IPS DF 19.7 (cell line): ENCODE results near the gene FOXA1.

Experiments
- DNase-seq: peaks from one replicate; pipeline ENCODE4 v3.0.0-alpha.2; 2013; ENCODE audit warnings: low read depth, low spot score

FOXA1 gene

DNA sequence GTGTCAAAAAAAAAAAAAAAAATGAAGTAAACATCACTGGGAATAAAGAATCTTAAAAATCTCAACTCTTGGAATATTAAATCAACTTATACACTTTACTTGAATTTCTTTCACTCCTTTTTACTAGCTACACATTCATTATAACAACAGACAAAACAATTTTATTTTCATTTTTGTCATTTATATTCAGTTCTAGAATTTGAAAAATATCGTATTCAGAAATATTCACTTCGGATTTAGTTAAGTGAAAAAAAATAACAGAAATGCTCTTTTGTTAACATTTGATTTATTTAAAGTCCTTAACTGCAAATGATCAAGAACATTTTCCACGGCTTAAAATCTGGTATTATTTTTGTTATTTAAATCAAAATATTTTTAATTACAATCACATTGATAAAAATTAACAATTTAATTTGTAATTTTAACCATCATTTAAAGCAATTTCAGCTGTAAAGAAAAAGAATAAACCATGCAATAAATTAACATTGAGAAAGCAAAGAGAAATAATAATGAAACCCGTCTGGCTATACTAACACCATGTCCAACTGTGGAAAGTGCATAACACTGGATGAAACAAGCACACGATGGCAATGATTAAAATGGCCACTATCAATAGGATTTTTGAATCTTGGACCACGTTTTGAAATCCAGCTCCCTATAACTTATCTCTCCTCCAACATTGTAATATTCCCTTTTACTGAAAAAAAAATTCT, 5.2 kb downstream of the FOXA1 start:
- DNase-seq = no peak

DNA sequence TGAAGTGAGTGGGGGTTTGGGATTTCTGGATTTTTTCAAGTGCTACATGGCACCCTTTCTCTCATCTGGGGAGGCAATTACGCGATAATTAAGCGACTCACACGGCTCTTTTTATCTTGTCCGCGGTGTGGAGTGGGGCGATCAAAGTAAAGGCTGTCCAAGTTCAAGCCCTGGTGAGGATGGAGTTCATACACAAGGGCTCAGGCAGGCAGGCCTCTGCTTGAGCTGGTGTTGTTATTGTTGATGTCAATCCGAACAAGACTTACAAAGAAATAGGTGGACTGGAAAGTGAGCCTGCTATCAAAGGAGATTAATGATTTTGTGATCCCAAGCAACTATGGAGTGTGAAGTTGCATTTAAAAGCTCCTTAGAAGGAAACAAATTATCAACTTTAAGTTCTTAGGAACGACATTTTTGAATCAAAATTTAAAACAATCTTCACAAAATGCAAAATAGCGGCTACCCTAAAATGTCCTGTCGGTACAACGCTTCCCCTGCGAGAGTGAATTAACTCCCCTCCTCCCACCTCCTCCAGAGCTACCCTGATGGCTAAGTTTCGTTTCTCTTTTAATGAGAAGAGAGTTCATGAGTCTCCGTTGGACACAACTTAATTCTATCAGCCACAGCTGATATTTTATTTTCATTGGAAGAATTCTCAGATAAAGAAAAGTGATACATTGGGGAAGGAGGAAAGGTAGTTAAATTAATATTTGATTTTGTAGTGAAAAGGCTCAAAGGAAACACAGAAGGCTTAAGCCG, 5.9 kb downstream of the FOXA1 start:
- no peak for DNase-seq

DNA sequence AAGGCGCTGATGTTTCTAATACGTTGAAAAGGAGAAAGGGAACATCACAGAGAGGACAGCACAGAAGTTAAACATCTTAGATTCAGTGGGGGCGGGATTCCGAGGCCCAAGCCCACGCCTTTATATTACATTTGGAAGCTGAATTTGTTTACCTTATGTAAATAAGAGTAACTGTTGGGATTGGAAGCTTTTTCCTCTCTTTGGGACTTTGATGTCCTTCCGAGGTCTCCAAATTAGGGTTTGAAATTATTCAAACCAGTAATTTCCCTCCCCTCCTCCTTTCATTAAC, 6.4 kb downstream of the FOXA1 start:
- no peak for DNase-seq

DNA sequence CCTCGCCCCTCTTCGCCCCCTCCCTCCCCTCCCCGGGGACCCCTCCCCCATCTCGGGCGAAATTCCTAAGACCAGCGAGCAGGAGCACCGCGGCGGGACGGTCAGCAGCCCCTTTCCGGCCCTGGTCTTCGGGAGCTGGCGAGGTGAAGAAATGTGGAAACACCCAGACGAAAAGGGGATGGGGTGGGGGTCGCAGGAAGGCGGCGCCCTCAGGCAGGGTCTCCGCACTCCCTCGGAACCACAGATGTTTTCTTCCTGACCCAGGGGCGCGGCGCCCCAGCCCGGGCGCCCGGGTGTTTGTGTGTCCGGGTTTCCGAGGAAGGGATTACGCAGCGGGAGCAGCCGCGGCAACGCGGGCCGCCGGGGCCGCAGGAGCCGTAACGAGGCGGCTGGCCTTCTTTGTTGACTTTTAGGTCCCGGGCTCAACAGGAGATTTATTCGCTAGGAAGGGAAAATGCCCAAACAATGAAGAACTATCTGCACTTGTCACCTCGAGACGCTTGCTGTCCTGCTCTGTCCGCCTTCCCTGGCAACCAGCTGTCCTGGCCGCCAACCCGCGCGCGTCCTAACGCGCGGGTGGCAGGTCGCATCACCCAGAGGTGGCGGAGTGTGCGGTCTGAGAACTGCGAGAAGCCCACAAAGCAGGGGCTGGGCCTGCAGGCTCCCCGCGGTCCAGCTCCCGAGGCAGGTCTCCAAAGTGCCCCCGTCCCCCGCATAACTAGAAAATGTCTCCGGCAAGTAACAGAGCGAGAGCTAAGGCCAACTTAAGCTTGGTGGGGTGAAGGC, 7.0 kb downstream of the FOXA1 start:
- DNase-seq = no peak

DNA sequence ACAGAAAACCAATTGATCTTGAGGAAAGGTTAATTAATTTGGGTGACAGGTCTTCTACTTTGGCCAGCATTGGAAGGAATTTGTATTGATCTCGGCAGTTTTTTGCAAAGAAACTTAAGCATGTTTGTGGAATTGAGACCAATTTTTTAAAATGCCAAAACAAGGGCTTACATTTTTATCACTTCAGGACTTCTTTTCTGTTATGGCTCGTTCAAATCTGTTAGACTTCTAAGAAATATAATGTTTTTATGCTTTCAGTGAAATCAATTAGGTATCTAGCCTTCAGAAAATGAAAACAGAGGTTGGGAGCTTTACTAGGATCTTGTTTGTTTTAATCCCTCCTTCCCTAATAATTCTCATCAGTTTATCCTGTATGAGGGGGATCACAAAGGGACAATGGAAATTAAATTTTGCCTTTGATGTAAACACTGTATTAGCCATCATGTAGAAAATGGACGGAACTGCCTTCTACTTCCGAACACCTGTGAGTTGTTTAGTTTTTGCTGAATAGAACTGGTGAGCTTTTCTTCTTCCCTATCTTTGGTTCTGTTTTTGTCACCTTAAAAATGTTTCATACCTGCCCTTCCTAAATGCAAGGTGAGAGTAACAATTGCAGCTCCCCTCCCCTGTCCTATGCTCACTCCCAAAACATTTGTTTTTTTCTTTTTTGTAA, 7.8 kb downstream of the FOXA1 start:
- no peak for DNase-seq

DNA sequence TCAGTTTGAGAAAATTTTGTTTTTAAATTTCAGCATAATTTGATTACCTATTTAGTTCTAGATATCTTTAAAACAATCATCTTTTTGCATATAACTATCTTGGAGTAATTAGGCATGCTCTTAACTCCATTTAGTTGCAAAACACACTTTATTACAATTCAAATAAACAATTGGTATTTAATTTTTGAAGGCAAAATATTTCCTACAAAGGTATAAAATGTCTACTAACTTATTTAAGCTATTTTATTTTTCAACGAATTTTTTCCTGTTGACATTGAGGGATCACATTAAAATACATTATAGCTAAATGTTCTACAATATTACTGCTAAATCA, 8.3 kb downstream of the FOXA1 start:
- DNase-seq = no peak

DNA sequence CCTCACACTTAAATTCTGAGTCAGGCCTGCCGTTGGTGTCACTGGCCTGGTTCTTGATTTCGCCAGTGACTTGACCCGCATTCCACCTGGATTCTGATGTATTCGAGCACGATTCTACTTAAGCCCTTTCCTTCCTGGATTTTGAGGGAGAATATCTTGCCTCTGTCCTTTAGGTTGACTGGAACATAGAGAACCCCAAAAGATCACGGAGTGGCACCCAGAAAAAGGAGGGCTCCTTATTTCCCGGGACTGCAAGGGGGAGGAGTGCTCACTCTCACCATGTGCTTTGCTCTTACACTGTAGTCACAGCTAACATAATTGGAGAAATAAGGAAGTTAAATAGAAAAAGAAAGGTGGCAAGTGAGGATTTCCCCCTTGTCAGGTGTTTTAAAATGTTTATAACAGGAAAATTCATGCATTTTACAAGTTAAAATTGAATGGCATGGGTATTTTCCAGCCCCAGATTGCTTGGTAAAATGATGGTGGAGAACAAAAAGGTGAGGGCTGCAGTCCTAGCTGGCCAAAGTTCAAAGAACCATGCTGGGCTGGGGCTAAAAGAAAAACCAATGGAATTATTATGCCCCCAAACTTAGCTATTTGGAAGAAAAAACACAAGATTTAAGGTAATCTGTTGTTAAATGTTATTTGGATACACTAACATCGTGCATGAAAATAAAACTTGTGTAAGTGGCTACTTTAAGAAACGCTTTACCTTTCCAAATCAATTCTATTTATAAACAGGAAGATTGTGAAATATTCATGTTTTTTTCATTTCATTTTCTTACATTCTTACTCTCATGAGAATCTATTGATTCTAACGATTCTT, 8.9 kb downstream of the FOXA1 start:
- no peak for DNase-seq

DNA sequence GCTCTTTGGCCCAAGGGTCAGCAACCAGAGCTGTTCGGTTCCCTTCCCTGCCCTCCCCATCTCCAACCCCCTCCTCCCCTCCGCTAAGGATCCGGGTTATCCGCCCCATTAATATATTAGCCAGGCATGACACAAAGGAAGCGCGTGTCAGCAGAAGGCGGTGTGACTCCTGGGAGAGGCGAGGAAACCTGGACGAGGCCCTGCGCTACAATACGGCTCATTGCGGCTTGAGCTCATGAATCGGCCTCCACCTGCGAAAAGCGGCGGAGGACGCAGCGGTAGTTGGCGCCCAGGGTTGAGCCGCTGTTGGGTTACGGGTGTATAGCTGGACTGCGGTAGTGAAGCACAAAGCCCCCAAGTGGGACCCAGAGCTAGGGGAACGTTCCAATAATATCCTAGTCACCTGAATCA, 9.9 kb downstream of the FOXA1 start:
- DNase-seq = no peak

DNA sequence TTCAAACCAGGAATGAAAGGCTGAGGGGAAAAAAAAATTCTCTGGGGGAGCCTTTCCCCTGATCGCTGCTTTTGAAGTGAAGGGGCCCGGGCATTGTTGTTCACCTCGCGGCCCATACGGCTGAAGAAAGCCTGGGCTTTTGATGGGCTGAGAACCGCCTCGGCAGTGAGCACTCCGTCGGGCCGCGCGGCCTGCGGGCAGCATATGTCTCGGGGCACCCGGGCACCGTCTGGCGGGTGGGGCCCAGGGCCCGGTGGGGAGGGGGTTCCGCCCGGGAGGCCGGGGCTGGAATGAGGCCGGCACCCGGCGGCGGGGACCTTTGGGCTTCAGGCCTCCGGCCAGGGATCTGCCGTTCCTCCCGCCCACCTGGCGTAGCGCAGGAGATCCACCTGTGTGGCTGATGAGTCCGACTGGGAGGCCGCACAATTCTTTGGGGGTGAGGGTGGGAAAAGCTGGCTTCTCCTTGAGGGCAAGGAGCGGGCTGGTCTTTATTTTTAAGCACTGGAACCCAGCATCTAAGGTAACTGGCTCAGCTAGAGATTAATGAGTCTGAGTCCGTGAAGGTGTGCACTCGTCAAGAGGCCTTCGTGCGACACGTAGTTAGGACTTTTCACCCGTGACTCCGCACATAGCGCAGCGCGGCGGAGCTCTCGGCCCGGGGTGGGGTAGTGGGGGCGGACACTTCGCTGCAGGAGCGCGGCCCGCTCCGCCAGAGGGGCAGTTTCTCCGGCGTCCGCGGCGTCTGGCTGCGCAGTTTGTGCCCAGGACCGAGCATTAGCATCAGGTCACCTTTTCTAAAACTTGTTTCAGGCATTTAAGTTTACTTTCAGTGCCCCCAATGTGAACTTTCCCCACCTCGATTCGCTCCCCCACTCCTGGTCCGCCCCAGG, 10.6 kb downstream of the FOXA1 start:
- no peak for DNase-seq

DNA sequence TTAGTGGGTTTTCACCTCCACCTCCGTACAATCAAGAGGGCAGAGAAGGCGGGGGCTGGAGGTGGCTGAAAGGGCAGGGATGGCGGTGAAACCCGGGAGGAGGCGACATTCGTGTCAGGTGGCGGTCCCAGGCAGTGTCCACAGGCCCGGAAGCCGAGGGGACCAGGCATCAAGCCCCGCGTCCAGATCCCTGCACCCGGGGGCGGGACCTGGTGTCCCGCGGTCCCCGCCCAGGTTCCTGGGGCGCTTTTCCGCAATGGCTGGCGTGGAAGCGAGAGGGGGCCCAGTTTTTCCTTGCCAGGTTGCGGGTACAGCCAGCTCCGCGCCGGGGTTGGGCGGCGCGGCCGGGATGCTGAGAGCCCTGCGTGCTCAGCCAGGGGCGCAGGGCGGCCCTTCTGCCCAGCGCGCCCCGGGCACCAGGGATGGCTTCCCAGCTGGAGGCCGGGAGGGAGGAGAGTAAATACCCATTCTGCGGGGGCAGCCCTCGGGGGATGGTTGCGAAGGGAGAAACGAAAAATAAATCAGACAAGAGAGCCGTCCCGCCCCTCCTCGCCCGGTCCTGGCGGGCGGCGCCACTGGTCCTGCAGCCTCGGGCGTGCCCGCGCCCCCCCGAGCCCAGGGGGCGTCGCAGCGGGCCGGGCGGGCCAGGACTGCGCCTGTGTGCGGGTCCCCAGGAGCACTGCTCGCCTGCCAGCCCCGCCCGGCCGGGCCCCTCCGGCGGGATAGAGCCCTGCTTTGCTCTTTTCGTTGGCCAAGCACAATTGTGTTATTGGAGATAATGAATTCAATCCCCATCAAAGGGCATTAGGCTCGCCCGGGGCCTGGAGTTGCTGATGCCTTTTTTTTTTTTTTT, 11.5 kb downstream of the FOXA1 start:
- no peak for DNase-seq

DNA sequence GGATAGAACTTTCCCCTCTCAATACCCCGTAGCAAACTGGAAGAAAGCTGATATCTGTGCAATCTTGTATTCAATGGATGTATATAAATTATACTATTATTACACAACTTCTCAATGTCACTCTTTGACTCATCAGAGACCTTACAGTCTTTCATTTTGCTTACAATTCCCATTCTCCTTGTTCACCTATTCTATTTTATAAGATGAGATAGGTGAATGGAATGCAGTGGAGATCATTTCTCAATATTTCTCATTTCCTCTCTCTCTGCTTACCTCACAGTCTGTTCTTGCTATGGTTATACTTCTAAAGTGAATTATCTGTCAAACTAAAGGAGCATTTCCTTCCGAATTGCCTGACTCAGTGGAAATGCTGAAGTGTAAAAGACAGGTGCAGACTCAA, 14.9 kb downstream of the FOXA1 start:
- no peak for DNase-seq

DNA sequence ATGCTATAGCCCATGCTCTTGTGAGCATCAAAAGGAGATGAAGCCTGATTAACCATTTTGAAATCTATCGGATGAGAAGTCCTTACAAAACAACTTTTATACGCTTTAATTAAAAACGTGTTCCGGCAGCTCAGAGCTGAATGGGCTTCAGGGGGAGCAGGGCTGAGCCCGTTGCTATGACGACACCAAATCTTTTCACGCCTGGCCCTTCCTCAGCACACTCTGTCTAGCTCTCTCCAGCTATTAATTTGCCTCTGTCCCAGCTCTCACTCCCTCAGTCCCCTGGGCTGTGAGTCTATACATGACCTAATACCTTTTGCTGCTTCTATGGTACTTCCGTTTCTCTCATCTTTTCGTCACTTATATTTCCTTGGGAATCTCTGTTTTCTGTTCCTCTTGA, 15.8 kb downstream of the FOXA1 start:
- DNase-seq = no peak

DNA sequence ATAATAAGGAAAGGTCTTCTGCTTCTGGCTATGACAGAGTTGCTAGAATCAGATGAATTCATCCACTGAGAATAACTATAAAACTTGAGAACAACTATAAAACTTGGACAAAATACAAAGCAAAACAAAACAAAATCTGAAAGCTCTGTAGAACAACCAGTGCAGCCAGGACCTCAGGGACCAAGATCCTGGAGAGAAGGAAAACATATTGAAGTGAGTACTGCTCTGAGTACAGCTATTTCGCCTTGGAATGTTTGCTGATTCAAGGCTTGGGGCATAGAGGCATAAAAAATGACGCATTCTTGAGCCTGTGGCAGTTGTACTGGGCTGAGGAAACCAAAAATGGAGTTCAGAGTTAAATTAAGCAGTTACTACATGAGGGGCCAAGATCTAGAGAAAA, 21.7 kb downstream of the FOXA1 start:
- no peak for DNase-seq

DNA sequence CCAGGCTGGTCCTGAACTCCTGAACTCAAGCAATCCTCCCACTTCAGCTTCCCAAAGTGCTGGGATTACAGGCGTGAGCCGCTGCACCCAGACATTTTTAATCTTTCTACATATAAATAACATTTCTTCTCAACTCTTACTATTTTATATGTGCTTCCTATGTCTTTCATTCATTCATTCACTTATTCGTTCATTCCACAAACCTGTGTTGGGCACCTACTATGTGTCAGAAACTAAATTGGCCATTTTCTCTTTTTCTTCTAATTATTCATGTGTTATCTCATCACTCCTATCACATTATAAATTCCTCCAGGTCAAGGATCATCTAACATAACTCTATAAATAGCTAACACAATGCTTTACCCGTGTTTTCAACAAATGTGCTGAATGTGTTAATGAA, 23.7 kb downstream of the FOXA1 start:
- DNase-seq = no peak

DNA sequence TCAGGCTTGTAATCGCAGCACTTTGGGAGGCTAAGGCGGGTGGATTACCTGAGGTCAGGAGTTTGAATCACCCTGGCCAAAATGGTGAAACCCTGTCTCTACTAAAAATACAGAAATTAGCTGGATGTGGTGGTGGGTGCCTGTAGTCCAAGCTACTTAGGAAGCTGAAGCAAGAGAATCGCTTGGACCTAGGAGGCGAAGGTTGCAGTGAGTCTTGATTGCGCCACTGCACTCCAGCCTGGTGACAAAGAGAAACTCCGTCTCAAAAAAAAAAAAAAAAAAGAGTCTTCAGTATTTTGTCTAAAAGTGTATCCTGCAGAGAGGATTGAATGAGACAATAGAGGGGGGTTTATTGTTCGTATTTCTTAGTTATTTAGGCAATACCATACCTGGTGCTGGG, 25.3 kb downstream of the FOXA1 start:
- no peak for DNase-seq

DNA sequence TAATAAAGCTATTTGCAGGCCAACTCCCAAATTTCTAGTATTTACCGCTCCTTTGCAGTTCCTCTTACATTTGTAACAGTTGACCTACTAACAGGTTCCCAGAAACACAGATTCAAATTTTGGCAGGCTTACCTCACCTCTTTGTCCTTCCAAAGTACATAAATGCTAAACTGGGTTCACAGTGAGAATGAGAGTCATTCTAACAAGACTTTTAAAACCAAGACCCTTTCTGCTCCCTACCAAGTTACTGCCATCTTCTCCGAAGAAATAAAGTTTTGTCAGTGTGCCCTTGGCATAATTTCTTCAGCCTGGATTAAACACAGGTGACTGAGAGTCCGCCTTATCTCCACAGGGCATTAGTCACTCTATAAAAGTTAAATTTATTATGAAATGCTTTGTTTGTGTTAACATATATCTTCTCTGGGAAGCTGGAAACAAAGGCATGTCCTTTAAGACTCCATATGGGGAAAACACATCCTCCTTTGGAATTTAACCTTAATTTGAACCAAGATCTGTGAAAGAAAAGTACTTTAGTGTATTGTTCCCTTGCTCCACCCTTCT, 28.2 kb downstream of the FOXA1 start:
- no peak for DNase-seq

DNA sequence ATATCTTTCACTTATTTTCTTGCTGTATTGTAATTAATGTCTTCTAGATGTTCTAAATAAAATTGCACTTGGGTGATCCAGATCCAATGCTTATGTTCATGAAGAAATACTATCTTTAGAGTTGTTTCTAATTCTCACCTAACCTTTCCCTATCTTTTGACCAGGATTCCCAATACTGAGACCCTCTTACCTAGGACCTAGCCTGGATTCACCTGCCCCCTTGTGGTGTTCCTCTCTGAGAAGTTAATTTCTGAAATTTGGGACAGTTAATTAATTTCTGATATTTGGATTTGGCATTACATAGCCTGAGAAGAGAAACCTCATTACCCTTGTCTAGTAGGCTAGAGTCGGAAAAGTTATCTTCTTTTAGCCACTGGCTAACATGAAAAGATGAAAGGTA, 29.5 kb downstream of the FOXA1 start:
- no peak for DNase-seq

DNA sequence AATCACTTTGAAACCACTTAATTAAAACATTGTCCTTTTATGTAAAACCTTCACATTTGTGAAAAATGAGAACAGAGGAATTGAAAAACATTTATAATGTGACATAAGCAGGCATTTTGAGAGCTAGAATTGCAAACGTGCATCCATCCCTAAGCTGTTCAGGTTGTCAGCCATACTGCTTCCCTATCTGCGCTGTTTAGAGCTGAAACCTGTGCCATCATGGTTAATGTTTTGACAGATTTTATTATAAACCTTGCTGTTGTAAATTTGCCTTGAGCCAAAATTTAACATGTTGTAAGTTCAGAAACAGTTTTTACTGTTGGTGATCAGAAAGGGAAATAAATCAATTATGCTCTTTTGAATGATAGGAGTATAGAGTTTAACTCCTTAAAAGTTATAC, 31.9 kb downstream of the FOXA1 start:
- DNase-seq = no peak

DNA sequence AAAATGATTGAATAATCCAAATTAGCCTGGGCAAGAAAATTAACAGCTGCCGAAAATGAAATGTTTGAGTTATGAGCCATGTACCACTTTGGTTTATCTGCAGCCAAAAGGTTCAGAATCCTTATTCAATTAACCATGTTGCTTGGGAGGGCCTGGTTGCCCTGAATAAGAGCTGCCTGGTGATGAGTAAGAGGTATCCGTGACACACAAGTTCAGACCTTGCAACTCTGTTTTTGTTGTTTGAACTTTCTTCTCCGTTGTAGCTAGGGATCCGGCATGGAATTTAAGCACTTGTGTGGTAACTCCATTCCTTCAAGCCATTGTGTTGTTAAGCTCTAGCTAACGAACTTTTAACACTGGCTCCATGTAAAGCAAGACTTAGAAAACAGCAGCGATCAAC, 35.7 kb downstream of the FOXA1 start:
- no peak for DNase-seq
